Ishikawa (cell line): Measurements from ENCODE around the gene ATP6V0C.

Source experiments
- CEBPB ChIP-seq: IDR thresholded peaks from 2 replicates; pipeline ENCODE4 v1.6.1; 2012
- EGR1 ChIP-seq: IDR thresholded peaks from 2 replicates; pipeline ENCODE4 v1.6.1; 2012
- EP300 ChIP-seq: IDR thresholded peaks from 2 replicates; pipeline ENCODE4 v1.6.1; 2012; ENCODE audit warnings: borderline replicate concordance
- FOXM1 ChIP-seq: IDR thresholded peaks from 2 replicates; pipeline ENCODE4 v1.6.1; 2012; ENCODE audit warnings: low read depth, borderline replicate concordance
- NFIC ChIP-seq: IDR thresholded peaks from 2 replicates; pipeline ENCODE4 v1.6.1; 2012
- RAD21 ChIP-seq: IDR thresholded peaks from 2 replicates; pipeline ENCODE4 v1.6.1; 2012; ENCODE audit warnings: low read depth
- TAF1 ChIP-seq: IDR thresholded peaks from 2 replicates; pipeline ENCODE4 v1.6.1; 2012; ENCODE audit warnings: low read depth, mild to moderate bottlenecking
- TCF12 ChIP-seq: IDR thresholded peaks from 2 replicates; pipeline ENCODE4 v1.6.1; 2012; ENCODE audit warnings: low read depth
- TEAD4 ChIP-seq: IDR thresholded peaks from 2 replicates; pipeline ENCODE4 v1.6.1; 2012
- YY1 ChIP-seq: IDR thresholded peaks from 2 replicates; pipeline ENCODE4 v1.6.1; 2012; ENCODE audit warnings: low read depth
- ZBTB7A ChIP-seq: IDR thresholded peaks from 2 replicates; pipeline ENCODE4 v1.6.1; 2012; ENCODE audit warnings: low read depth
- TF ChIP-seq, protein P1 (sequence below): IDR thresholded peaks from 2 replicates; pipeline ENCODE4 v1.6.1; 2012; ENCODE audit warnings: low read depth, mild to moderate bottlenecking
- TF ChIP-seq, protein P2 (sequence below): IDR thresholded peaks from 2 replicates; pipeline ENCODE4 v1.6.1; 2012
- TF ChIP-seq, protein P3 (sequence below): IDR thresholded peaks from 2 replicates; pipeline ENCODE4 v1.6.1; 2012

DNA sequence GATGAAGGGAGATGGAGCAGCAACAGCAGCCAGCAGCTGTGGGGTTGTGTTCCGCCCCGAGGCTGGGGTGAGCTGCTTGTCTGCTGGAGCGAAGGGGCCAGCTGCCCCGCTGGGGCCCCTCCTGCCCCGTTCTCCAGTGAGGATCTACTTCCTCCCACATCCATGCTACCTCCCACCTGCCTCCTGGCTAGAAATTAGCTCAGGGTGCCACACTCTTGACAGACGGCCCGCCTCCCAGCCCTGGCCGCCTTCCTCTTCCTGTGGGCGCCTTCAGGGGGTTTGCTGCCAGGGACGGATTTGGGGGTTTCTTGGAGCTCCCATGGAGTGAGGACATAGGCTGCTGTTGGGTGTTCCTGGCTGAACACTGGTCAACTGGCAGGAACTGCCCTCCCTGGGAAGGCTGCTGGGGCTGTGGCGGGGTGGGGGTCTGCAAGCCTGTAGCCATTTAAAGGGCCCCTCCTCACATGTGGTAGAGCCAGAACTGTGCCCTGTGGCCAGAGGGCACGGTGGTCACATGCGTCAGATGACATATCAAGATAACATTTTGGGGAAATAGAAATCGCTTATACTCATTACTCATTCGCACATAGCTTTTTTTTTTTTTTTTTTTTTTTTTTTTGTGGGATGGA is 25.7 kb upstream of the ATP6V0C start:
- TF ChIP-seq EP300 (no peak), FOXM1 (no peak), RAD21 (no peak), TAF1 (no peak), CEBPB (no peak), EGR1 (no peak), YY1 (no peak), NFIC (no peak), TEAD4 (no peak), TCF12 (no peak), ZBTB7A (no peak)
- TF ChIP-seq, protein P1, sequence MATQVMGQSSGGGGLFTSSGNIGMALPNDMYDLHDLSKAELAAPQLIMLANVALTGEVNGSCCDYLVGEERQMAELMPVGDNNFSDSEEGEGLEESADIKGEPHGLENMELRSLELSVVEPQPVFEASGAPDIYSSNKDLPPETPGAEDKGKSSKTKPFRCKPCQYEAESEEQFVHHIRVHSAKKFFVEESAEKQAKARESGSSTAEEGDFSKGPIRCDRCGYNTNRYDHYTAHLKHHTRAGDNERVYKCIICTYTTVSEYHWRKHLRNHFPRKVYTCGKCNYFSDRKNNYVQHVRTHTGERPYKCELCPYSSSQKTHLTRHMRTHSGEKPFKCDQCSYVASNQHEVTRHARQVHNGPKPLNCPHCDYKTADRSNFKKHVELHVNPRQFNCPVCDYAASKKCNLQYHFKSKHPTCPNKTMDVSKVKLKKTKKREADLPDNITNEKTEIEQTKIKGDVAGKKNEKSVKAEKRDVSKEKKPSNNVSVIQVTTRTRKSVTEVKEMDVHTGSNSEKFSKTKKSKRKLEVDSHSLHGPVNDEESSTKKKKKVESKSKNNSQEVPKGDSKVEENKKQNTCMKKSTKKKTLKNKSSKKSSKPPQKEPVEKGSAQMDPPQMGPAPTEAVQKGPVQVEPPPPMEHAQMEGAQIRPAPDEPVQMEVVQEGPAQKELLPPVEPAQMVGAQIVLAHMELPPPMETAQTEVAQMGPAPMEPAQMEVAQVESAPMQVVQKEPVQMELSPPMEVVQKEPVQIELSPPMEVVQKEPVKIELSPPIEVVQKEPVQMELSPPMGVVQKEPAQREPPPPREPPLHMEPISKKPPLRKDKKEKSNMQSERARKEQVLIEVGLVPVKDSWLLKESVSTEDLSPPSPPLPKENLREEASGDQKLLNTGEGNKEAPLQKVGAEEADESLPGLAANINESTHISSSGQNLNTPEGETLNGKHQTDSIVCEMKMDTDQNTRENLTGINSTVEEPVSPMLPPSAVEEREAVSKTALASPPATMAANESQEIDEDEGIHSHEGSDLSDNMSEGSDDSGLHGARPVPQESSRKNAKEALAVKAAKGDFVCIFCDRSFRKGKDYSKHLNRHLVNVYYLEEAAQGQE, result no peak
- TF ChIP-seq, protein P2, sequence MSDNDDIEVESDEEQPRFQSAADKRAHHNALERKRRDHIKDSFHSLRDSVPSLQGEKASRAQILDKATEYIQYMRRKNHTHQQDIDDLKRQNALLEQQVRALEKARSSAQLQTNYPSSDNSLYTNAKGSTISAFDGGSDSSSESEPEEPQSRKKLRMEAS, result no peak
- TF ChIP-seq, protein P3, sequence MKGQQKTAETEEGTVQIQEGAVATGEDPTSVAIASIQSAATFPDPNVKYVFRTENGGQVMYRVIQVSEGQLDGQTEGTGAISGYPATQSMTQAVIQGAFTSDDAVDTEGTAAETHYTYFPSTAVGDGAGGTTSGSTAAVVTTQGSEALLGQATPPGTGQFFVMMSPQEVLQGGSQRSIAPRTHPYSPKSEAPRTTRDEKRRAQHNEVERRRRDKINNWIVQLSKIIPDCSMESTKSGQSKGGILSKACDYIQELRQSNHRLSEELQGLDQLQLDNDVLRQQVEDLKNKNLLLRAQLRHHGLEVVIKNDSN, result no peak
